Fibroblast of lung (primary cell): ENCODE measurements around the gene LGALS4. TPM values are rescaled to one million over a fixed set of nuclear protein-coding genes. Genes with fewer than 3 reads are reported as not detected.

Experiments used
- DNase-seq, 2 donors: peaks; one replicate each; pipeline versions ENCODE4 v3.0.0 to v3.0.0-alpha.2; 2010; ENCODE audit warnings: low read depth in 2 of 2
- H2AFZ ChIP-seq: 2 replicates; pipeline ENCODE4 v1.5.1; 2012; ENCODE audit warnings: low read length, control low read depth, inconsistent platforms
- H3K27ac ChIP-seq: 2 replicates; pipeline ENCODE4 v1.5.1; 2011; ENCODE audit warnings: low read length, control low read depth; ENCODE audit not compliant: insufficient read depth
- H3K27me3 ChIP-seq: 2 replicates; pipeline ENCODE4 v1.5.1; 2011; ENCODE audit warnings: mild to moderate bottlenecking, low read length; ENCODE audit not compliant: control insufficient read depth, insufficient read depth
- H3K36me3 ChIP-seq: 2 replicates; pipeline ENCODE4 v1.5.1; 2011; ENCODE audit warnings: low read length; ENCODE audit not compliant: control insufficient read depth, insufficient read depth
- H3K4me1 ChIP-seq: 2 replicates; pipeline ENCODE4 v1.5.1; 2011; ENCODE audit warnings: low read length; ENCODE audit not compliant: control insufficient read depth, insufficient read depth; ENCODE audit errors: extremely low read depth
- H3K4me2 ChIP-seq: 2 replicates; pipeline ENCODE4 v1.5.1; 2011; ENCODE audit warnings: low read length, control low read depth; ENCODE audit not compliant: insufficient read depth; ENCODE audit errors: extremely low read depth
- H3K4me3 ChIP-seq, 4 experiments: fragments of 200-600 bp in 1 of 4; sonication (generic) in 1 of 4; replicated peaks in 1 of 4; 2 replicates each; pipeline ENCODE4 v1.5.1; 2011 to 2016; ENCODE audit warnings: low read length in 4 of 4, low read depth in 3 of 4, mild to moderate bottlenecking in 3 of 4, control low read depth in 2 of 4, inconsistent platforms in 1 of 4, mixed read lengths in 1 of 4; ENCODE audit not compliant: insufficient read depth in 1 of 4; ENCODE audit errors: control extremely low read depth in 1 of 4
- H3K79me2 ChIP-seq: 2 replicates; pipeline ENCODE4 v1.5.1; 2012; ENCODE audit warnings: mild to moderate bottlenecking, low read length, inconsistent platforms; ENCODE audit not compliant: control insufficient read depth, insufficient read depth
- H3K9ac ChIP-seq: 2 replicates; pipeline ENCODE4 v1.5.1; 2011; ENCODE audit warnings: mild to moderate bottlenecking, low read length, control low read depth; ENCODE audit not compliant: insufficient read depth
- H3K9me3 ChIP-seq: 2 replicates; pipeline ENCODE4 v1.5.1; 2012; ENCODE audit warnings: low read depth, low read length; ENCODE audit not compliant: control insufficient read depth, insufficient read depth
- H4K20me1 ChIP-seq: 2 replicates; pipeline ENCODE4 v1.5.1; 2011; ENCODE audit warnings: low read length; ENCODE audit not compliant: control insufficient read depth, insufficient read depth; ENCODE audit errors: extremely low read depth
- CTCF ChIP-seq, 2 donors: IDR thresholded peaks in 1 of 2; conservative IDR thresholded peaks in 1 of 2; 1 replicate in 1 of 2; 2 replicates in 1 of 2; pipeline ENCODE4 v1.5.1; 2011 to 2012; ENCODE audit warnings: low read length in 2 of 2, control low read depth in 1 of 2, inconsistent platforms in 1 of 2, low read depth in 1 of 2, mild to moderate bottlenecking in 1 of 2
- EZH2 ChIP-seq: IDR thresholded peaks from 2 replicates; pipeline ENCODE4 v1.5.1; 2012; ENCODE audit warnings: low read length, control low read depth, mild to moderate bottlenecking; ENCODE audit errors: missing control alignments
- polyA plus RNA-seq, 2 donors: library from polyadenylated mRNA; depleted of rRNA in 1 of 2; stranded (reverse) in 1 of 2; unstranded in 1 of 2; fragments of >200 nt; gene quantifications; 2 replicates each; pipeline ENCODE4 v1.2.1, GENCODE V29; 2011 to 2012; ENCODE audit warnings: missing spikeins in 1 of 2
- total RNA-seq: library from RNA; depleted of rRNA; stranded (reverse); fragments of >200 nt; gene quantifications from 2 replicates; pipeline ENCODE4 v1.2.1, GENCODE V29; 2014

Gene LGALS4
- total and polyA plus RNA-seq, 2 donors (not counting 1 experiment from before 2014, with no cell fraction given), result not detected

- Histone ChIP-seq H3K79me2 (peaks cover 53% of the 10 kb centered on the region), H4K20me1 (no peaks in the 10 kb centered on the region)
These were observed 28.5 kb upstream of the LGALS4 start for GRCh38 chr19:38841180-38841766.

GRCh38 chr19:38840583-38840968, 27.8 kb upstream of the LGALS4 start:
- Histone ChIP-seq H3K36me3 (peaks cover 60% of the 10 kb centered on the region), H3K9me3 (no peaks in the 10 kb centered on the region), H3K4me3 (no peak overlapping the region), H3K79me2 (peaks cover 46% of the 10 kb centered on the region), H2AFZ (no peak overlapping the region), H3K9ac (no peak overlapping the region), H3K4me1 (peaks cover 10% of the 10 kb centered on the region), H4K20me1 (no peaks in the 10 kb centered on the region), H3K27me3 (no peaks in the 10 kb centered on the region), H3K4me2 (no peak overlapping the region), H3K27ac (no peak overlapping the region)
- DNase-seq, result no peak
- TF ChIP-seq EZH2 (no peak), CTCF (conservative IDR thresholded peaks at IDR 0.05 in 1 of 2, IDR thresholded peaks at IDR 0.05 in 1 of 2; ENCODE audit: low read depth in 1 of 2, low read length in 2 of 2) (no peak)

More at GRCh38 chr19:38841180-38841766, 28.5 kb upstream of the LGALS4 start:
- peaks cover 4% of the 10 kb centered on the region for H3K4me1 ChIP-seq
- no peaks in the 10 kb centered on the region for H3K9me3 ChIP-seq
- no peak overlapping the region for H3K4me2 ChIP-seq
- H3K4me3 ChIP-seq, result no peak overlapping the region
- TF ChIP-seq CTCF (conservative IDR thresholded peaks at IDR 0.05 in 1 of 2, IDR thresholded peaks at IDR 0.05 in 1 of 2; ENCODE audit: low read depth in 1 of 2, low read length in 2 of 2) (no peak), EZH2 (no peak)
- DNase-seq, result no peak
- peaks cover 63% of the 10 kb centered on the region for H3K36me3 ChIP-seq
- no peak overlapping the region for H3K9ac ChIP-seq
- no peak overlapping the region for H3K27ac ChIP-seq
- no peak overlapping the region for H2AFZ ChIP-seq
- no peaks in the 10 kb centered on the region for H3K27me3 ChIP-seq

DNA sequence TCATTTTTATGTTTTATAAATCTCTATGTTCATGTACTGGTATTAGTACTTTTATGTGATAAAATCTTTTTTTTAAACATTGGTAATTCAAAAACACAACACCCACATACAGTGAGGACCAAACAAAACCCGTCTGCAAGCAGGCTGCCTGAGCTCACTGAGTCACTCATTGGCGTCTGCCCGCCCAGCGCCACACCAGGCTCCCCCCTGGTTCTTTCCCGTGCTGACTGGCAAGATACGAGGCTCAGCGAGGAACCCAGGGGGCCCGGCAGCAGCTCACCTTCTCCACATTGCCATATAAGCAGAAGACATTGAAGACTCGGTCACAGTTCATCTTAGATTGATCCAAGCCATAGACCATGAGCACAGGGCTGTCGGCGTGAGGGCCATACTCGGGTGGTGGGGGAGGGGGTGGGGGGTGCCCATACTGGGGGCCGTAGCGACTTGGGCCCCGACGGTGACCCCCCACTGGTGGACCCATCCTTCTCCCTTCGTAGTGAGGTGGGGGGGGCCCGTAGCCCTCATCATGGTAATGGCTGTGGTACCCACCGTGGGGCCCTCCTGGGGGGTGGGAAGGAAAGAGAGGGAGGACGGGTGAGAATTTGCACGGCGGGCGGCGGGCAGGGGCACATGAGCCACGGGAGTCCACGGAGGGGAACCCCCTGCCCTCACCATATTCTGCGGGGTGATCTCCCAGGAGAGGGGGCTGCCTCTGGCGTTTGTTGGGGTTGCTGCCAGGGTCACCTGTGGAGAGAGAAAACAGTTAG, 27.3 kb upstream of the LGALS4 start:
- H3K36me3 ChIP-seq, result peaks cover 59% of the 10 kb centered on the region
- H4K20me1 ChIP-seq, result no peaks in the 10 kb centered on the region
- H2AFZ ChIP-seq, result no peak overlapping the region
- no peak overlapping the region for H3K9ac ChIP-seq
- no peak overlapping the region for H3K4me3 ChIP-seq
- no peak overlapping the region for H3K4me2 ChIP-seq
- no peaks in the 10 kb centered on the region for H3K27me3 ChIP-seq
- peaks cover 42% of the 10 kb centered on the region for H3K79me2 ChIP-seq
- H3K4me1 ChIP-seq, result peaks cover 11% of the 10 kb centered on the region
- DNase-seq, result peak in 1 of 2 donors; percentile 37
- H3K9me3 ChIP-seq, result no peaks in the 10 kb centered on the region
- no peak for TF ChIP-seq CTCF (conservative IDR thresholded peaks at IDR 0.05 in 1 of 2, IDR thresholded peaks at IDR 0.05 in 1 of 2; ENCODE audit: low read depth in 1 of 2, low read length in 2 of 2)
- TF ChIP-seq EZH2, result no peak
- H3K27ac ChIP-seq, result no peak overlapping the region
